NOMO-1 treated with DMSO at 0.1 percent for 48 hours (cell line): ENCODE measurements around the gene CDKAL1.
A peak's percentile ranks its signal among the peaks of the same experiment; 100 is the strongest.

ENCODE experiments used
- DNase-seq: peaks from one replicate; lab custom pipeline; 2025; ENCODE audit not compliant: unreplicated experiment; lab: John Stamatoyannopoulos, UW

CDKAL1 gene

GRCh38 chr6:20998748-20999448 is 464.6 kb downstream of the CDKAL1 start:
- DNase-seq = no peak

GRCh38 chr6:21000331-21000801 is 466.1 kb downstream of the CDKAL1 start:
- no peak for DNase-seq

DNA sequence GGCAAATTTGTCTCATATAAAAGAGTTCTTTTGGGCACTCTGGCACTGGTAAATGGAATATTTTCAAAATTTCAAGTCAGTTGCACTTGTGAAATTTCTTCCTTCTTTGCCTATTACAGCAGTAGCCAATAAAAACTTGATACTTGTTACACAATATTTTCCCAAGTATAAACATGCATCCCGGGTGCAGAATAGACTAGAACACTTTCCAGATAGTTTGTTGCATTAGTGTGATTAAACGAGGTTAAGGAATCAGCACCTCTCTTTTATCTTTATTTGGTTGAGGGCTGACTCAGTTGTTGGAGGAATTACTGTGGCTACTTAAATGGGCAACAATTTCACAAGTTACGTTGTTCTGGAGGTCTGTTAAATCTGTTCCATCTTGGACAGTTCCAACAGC is 467.5 kb downstream of the CDKAL1 start:
- DNase-seq = no peak

DNA sequence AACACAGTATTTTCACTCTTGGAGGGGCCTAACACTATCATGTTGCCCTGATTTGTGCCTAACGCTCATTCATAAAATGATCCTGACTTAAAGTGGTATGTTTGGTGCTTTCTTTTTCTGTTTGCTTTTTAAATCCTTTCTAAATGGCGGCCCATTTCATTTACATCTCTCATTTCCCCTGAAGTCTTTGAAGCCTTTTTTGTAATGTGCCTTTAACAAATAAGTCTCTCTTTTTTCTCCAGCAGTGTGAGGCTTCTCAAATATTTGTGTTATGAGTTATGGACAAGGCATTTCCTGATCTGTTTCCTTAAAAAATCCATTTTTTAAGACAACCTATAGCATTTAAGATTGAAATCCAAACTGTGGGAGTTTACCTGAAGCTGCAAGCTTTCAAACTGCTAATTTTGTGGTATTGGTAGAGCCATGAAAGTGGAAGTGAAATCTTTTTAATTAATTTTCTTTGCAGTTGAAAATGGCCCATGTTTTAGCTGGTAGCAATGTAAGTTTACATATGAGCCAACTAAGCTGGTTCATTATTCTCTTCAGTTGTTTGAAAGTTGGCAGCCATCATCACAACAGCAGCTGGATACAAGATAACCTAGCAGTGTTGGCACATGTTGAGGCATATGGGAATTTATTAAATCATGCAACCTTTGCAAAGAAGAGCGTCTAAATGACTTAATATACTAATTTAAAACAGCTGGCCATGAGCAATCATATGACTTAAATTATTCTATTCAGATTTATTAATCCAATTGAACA is 469.7 kb downstream of the CDKAL1 start:
- no peak for DNase-seq

DNA sequence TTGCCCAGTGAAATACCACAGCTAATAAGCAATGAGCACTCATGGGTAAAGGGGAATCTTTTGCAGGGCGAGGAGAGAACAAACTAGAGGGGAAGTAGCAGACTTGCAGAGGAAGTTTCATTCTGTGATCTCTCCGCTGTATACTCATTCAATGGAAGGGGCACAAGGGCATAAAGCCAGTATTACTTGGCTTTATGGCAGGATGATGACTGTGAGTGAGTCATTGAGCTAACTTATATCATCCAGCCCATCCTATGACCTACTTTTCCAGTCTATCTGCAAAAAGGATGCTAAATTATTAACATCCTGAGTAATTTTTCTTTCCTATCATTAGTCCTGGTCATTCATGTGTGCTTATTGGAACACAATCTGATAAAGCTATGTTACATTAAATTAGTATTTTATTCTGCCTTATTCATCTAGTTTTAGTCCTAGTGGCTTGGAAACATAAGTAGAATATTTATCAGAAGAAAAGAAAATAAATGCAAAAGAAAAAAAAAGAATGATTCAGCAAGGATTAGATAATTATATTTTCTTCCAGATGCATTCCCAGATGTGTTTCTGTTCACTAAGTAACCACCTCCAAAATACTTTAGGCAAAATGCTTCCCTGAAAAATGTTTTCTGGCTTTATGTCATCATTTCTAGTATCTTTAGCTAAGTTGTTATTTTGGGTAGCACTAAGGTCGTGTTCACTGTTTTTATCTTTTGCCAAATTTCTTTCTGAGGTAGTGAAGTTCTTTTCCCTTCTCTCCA is 471.7 kb downstream of the CDKAL1 start:
- DNase-seq = no peak

GRCh38 chr6:21019614-21020013 is 485.4 kb downstream of the CDKAL1 start:
- DNase-seq = no peak

DNA sequence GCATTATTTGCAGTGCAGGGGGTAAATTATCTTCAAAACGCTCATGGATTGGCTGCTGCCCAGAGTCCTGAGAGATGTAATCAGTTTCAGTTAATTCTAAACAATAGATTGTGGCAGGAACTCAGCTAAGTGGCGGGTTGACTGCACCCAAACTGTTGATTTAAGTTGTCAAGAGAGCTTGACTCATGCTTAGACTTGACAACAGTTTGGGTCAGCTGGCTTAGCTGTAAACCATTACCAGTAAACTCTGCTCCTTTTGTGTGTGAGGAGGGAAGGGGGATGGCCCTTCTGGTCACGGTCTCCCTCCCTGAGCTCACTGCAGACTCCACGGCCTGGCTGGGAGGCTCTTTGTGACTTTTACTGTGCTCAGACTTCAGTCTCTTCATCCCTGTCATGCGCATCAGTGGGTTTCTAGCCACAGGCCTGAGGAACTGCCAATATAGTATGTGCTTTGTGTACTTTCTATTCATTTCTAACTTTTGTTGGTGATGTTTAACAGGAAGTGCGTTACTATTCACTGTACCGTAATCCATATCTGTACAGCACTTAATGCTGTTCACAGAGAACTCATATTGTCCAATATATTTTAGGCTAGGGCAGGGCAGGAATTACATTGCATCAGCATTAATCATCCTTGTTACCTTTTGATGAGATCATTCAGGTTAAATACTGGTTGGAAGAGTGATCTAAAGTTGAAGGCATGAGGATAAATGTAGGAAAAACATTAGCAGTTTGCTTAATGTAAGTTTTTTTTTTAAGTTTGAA is 488.3 kb downstream of the CDKAL1 start:
- no peak for DNase-seq

GRCh38 chr6:21023210-21023609 is 489.0 kb downstream of the CDKAL1 start:
- no peak for DNase-seq

GRCh38 chr6:21024616-21025015 is 490.4 kb downstream of the CDKAL1 start:
- no peak for DNase-seq

DNA sequence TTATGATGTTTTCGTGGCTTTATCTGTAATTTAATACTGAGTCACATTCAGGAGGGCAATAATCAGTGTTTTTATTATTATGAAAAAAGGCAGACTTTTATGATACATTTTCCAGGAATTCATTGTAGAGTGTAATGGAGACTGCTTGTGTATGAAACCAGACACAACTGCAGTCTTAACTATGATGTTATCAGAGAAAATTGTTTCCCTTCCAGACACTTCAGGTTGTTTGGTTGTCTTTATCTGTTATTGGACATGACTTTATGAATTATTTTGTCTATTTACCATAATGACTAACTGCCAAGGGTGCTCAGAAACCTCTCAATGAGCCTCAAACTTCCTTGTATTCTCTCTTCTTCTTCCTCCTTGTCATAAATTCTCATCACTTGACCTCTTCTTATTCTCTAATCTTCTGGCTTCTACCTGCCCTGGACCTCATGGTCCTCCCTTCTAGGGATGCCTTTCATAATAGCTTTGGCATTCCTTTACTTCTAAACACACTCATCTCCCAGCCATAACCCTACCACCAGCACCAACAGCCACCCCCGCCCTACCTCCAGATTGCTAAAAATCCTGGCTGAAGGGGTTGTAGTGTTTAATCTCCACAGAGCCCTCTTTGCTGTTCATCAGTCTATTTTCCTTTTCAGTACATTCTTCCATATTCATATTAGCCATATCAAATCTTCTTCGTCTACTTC is 492.5 kb downstream of the CDKAL1 start:
- no peak for DNase-seq

DNA sequence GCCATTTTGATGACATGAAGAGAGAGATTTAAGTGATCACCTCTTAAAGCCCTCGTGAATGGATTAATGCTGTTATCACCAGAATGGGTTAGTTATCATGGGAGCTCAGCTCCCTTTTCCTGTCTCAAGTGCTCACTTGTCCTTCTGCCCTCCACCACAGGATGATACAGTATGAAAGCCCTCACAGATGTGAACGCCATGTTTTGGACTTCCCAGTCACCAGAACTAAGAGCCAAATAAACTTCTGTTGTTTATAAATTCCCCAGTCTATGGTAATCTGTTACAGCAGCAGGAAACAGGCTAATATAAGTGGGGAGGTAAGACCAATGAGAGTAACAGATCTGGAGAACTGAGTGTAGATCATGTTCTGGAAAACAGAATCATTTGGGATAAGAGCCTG is 493.2 kb downstream of the CDKAL1 start:
- no peak for DNase-seq

DNA sequence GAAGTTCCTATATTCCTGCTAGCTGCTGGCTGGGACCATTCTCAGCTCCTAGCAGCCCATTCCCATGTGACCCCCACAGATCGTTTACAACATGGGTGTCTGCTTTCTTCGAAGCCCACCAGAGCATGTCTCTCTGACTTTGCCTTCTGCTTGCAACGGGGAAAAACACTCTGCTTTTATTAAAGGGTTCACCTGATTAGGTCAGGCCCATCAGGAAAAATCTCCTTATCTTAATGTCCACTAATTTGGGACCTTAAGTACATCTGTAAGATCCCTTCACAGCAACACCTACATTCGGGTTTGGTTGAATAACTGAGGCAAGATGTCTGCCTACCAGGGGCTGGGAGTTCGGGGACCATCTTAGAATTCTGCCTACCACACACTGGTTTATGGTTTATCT is 496.9 kb downstream of the CDKAL1 start:
- no peak for DNase-seq

DNA sequence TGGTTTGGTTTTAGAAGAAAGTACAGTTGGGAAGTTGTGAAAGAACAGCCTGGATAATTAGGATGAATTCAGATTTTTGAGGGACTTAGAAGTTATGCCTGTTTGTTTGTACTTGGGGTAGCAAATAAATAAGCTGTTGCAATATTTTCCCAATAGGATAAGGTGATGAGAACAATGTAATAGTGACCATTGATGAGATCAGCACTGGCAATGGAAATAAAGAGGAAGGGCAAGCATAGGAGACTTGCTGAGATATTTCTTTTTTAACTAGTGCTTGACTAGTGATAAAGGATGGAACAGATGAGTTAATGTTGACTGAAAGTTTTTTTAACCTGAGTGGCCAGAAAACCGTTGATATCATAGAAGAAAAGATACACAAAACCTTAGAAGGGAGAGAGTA is 498.8 kb downstream of the CDKAL1 start:
- DNase-seq = no peak

- no peak for DNase-seq
These were observed 499.3 kb downstream of the CDKAL1 start for GRCh38 chr6:21033575-21034026.

GRCh38 chr6:21034345-21034744 is 500.1 kb downstream of the CDKAL1 start:
- no peak for DNase-seq

GRCh38 chr6:21037453-21037852 is 503.2 kb downstream of the CDKAL1 start:
- peak; percentile 34 for DNase-seq

DNA sequence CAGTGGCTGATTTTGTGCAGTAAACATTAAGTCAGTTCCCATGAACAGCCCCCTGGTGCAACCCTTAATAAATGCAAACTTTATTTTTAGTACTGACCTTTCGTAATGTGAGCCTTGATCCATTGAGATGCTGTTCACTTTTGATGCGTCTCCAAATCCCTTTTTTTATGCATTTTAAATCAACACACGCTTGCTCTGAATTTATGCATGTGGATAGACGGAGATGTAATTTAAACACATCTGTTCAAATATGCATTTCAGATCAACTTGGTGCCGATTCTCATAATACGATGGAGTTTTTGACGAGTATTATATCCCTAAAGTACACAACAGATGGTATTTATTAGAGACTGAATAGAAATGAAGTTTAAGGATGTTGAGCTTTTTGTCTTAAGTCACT is 505.7 kb downstream of the CDKAL1 start:
- DNase-seq = no peak

GRCh38 chr6:21045135-21045700 is 511.0 kb downstream of the CDKAL1 start:
- no peak for DNase-seq

DNA sequence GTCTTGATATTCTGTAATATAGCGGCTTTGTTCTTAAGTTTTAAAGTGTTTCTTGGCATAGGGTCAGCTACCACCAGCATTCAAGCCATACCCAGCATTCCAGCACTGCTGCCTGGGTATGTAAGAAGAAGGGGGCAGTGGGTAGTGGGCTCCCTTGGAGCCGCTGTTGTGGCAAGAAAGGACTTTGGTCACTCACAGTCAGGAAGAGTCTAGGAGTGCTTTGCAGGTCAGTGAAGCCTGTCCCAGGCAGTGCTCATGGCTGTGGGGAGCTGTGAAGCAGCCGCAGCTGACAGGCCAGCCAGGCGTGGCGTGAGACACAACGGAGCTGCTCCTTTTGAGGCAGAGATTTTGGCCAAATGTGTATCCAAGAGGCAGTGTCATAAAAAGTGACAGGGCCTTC is 512.0 kb downstream of the CDKAL1 start:
- DNase-seq = no peak

DNA sequence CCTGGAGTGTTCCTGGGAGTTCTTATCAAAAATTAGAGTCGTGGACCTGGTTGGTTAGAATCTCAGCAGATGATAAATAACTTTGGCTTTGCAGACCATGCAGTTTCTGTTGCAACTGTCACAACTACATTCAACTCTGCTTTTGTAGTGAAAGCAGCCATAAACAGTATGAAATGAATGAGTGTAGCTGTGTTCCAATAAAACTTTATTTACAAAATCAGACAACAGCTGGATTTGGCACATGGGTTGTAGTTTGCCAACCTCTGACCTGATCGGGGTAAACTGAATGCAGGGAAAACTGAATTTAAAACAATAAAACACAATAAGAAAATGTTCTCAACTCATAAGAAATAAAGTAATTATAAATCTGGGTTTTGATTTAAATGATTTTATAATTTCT is 513.8 kb downstream of the CDKAL1 start:
- no peak for DNase-seq
